ENCODE data around the gene LRRC27.
"Not testable (repeated sequence)": the region's sequence is repeated elsewhere in the genome, so short reads cannot be mapped to it uniquely, and the experiment has no call there.

Gene LRRC27

GRCh38 chr10:132339276-132339675, 7.3 kb downstream of the LRRC27 start:
- no peak for DNase-seq

- DNase-seq: no peak
These were observed 9.0 kb downstream of the LRRC27 start for GRCh38 chr10:132341017-132341416.

- DNase-seq: no peak
These were observed 9.8 kb downstream of the LRRC27 start for GRCh38 chr10:132341781-132342180.

GRCh38 chr10:132342553-132342952, 10.6 kb downstream of the LRRC27 start:
- no peak for DNase-seq

GRCh38 chr10:132344386-132344785, 12.4 kb downstream of the LRRC27 start:
- no peak for DNase-seq

GRCh38 chr10:132345345-132345744, 13.4 kb downstream of the LRRC27 start:
- no peak for DNase-seq

- no peak for DNase-seq
These were observed 14.8 kb downstream of the LRRC27 start for GRCh38 chr10:132346806-132347205.

- DNase-seq: no peak
These were observed 15.4 kb downstream of the LRRC27 start for GRCh38 chr10:132347211-132347930.

- no peak for DNase-seq
These were observed 15.9 kb downstream of the LRRC27 start for GRCh38 chr10:132347931-132348267.

GRCh38 chr10:132349766-132350165, 17.8 kb downstream of the LRRC27 start:
- no peak for DNase-seq

GRCh38 chr10:132350391-132350790, 18.4 kb downstream of the LRRC27 start:
- DNase-seq: no peak

GRCh38 chr10:132350946-132351345, 19.0 kb downstream of the LRRC27 start:
- no peak for DNase-seq

- no peak for DNase-seq
These were observed 19.6 kb downstream of the LRRC27 start for GRCh38 chr10:132351611-132352010.

GRCh38 chr10:132352462-132353308, 20.7 kb downstream of the LRRC27 start:
- not testable (repeated sequence) for DNase-seq

GRCh38 chr10:132353456-132354355, 21.7 kb downstream of the LRRC27 start:
- DNase-seq: no peak

- DNase-seq: no peak
These were observed 22.5 kb downstream of the LRRC27 start for GRCh38 chr10:132354356-132355094.

- no peak for DNase-seq
These were observed 23.3 kb downstream of the LRRC27 start for GRCh38 chr10:132355297-132355696.

GRCh38 chr10:132355754-132356153, 23.8 kb downstream of the LRRC27 start:
- no peak for DNase-seq

GRCh38 chr10:132356621-132357195, 24.7 kb downstream of the LRRC27 start:
- no peak for DNase-seq

- DNase-seq: no peak
These were observed 25.5 kb downstream of the LRRC27 start for GRCh38 chr10:132357286-132358058.

- DNase-seq: no peak
These were observed 27.5 kb downstream of the LRRC27 start for GRCh38 chr10:132359305-132360040.
